Panc1 (cell line): ENCODE data around the gene TSNAXIP1. TPM values are rescaled to one million over a fixed set of nuclear protein-coding genes. Genes with fewer than 3 reads are reported as not detected.

Source experiments
- ATAC-seq: fragments of 200-7000 bp; cut with Tn5 transposase; 2 replicates; pipeline ENCODE4 v1.9.1; 2020; ENCODE audit warnings: mild to moderate bottlenecking, moderate library complexity
- BruUV-seq: library from RNA; stranded (reverse); fragments of 400-500 nt; replicated peaks from 2 replicates; lab custom pipeline; 2021; lab: Mats Ljungman, UMichigan
- CTCF ChIA-PET: fragments of 300-600 bp; sonication (Branson Sonifier 250); formaldehyde crosslinking; loops from one replicate; lab custom pipeline; 2022; ENCODE audit warnings: antibody characterized with exemption; lab: Charles Lee
- POLR2A ChIA-PET: fragments of 300-600 bp; sonication (Branson Sonifier 250); formaldehyde crosslinking; loops from one replicate; lab custom pipeline; 2022; ENCODE audit warnings: antibody characterized with exemption; lab: Charles Lee
- DNase-seq: peaks from one replicate; pipeline ENCODE4 v3.0.0-alpha.2; 2010; ENCODE audit warnings: low read depth, low spot score
- H3K27ac ChIP-seq: 2 replicates; pipeline ENCODE4 v1.5.1; 2011; ENCODE audit warnings: mild to moderate bottlenecking, low read length, inconsistent platforms
- H3K27me3 ChIP-seq: fragments of 200-500 bp; sonication (Bioruptor generic); 2 replicates; pipeline ENCODE4 v1.6.0; 2014; ENCODE audit warnings: low read length, inconsistent platforms; ENCODE audit not compliant: control insufficient read depth, insufficient read depth
- H3K36me3 ChIP-seq: fragments of 200-500 bp; sonication (Bioruptor generic); 2 replicates; pipeline ENCODE4 v1.5.1; 2014; ENCODE audit warnings: inconsistent platforms, mild to moderate bottlenecking, low read length, moderate library complexity; ENCODE audit not compliant: control insufficient read depth, insufficient read depth
- H3K4me1 ChIP-seq: 2 replicates; pipeline ENCODE4 v1.5.1; 2011; ENCODE audit warnings: inconsistent platforms, mild to moderate bottlenecking, low read length, moderate library complexity; ENCODE audit not compliant: control insufficient read depth, insufficient read depth
- H3K4me3 ChIP-seq, 2 experiments: 2 replicates each; pipeline ENCODE4 v1.5.1; 2011 to 2012; ENCODE audit warnings: low read depth in 2 of 2, low read length in 2 of 2, mild to moderate bottlenecking in 2 of 2, inconsistent platforms in 1 of 2, moderate library complexity in 1 of 2
- H3K9me3 ChIP-seq: fragments of 200-500 bp; sonication (Bioruptor generic); 2 replicates; pipeline ENCODE4 v1.5.1; 2014; ENCODE audit warnings: low read depth, mild to moderate bottlenecking, inconsistent platforms, low read length, moderate library complexity; ENCODE audit not compliant: control insufficient read depth, insufficient read depth
- CTCF ChIP-seq: fragments of 450-650 bp; IDR thresholded peaks from 2 replicates; pipeline ENCODE4 v1.5.1; 2017; ENCODE audit warnings: mild to moderate bottlenecking
- POLR2AphosphoS5 ChIP-seq: IDR thresholded peaks from 2 replicates; pipeline ENCODE4 v1.6.1; 2012; ENCODE audit warnings: mild to moderate bottlenecking, low read depth, low read length, moderate library complexity
- REST ChIP-seq, 2 experiments: IDR thresholded peaks; 2 replicates each; pipeline ENCODE4 v1.6.1; 2011 to 2012; ENCODE audit warnings: low read depth in 2 of 2, control low read depth in 1 of 2, low read length in 1 of 2, mild to moderate bottlenecking in 1 of 2, moderate library complexity in 1 of 2; ENCODE audit not compliant: insufficient read depth in 1 of 2
- SIN3A ChIP-seq: IDR thresholded peaks from 2 replicates; pipeline ENCODE4 v1.6.1; 2012; ENCODE audit warnings: low read depth, mild to moderate bottlenecking, low read length, moderate library complexity, borderline replicate concordance; ENCODE audit not compliant: insufficient read depth
- TCF7L2 ChIP-seq: IDR thresholded peaks from 2 replicates; pipeline ENCODE4 v1.6.1; 2011; ENCODE audit warnings: mild to moderate bottlenecking, low read depth, low read length, inconsistent platforms
- in situ Hi-C: cut with HindIII; loops from 2 replicates; pipeline ENCODE4 v1.10.0; 2016; ENCODE audit warnings: low sequenced_read_pairs, low pct_unique_long_range_greater_than_20kb
- intact Hi-C: fragments of 100-400 bp; cut with micrococcal nuclease; formaldehyde crosslinking; loops from one replicate; pipeline ENCODE4 v1.10.0; 2022; ENCODE audit not compliant: unreplicated experiment
- total RNA-seq: library from RNA; stranded (reverse); gene quantifications from one replicate; pipeline ENCODE4 v1.2.1, GENCODE V29; 2021; ENCODE audit not compliant: unreplicated experiment

TSNAXIP1 gene
- total RNA-seq, 1 experiment from 2014 or later = 1.6 TPM

GRCh38 chr16:67773099-67773498, 33.6 kb upstream of the TSNAXIP1 start:
- intact Hi-C loops = no loop called here
- ChIA-PET POLR2A (no interaction called here), CTCF (no interaction called here)
- Histone ChIP-seq H3K27me3 (no peaks in the 10 kb centered on the region), H3K36me3 (no peaks in the 10 kb centered on the region), H3K4me1 (no peaks in the 10 kb centered on the region), H3K9me3 (no peaks in the 10 kb centered on the region), H3K27ac (no peak overlapping the region), H3K4me3 (no peak overlapping the region)
- TF ChIP-seq SIN3A = no peak
- TF ChIP-seq REST (IDR thresholded peaks at IDR 0.05; ENCODE audit: insufficient read depth in 1 of 2, low read depth in 2 of 2, low read length in 1 of 2) = no peak
- no peak for TF ChIP-seq TCF7L2
- TF ChIP-seq POLR2AphosphoS5 = no peak
- TF ChIP-seq CTCF = no peak
- no peak for ATAC-seq
- in situ Hi-C loops = no loop called here
- BruUV-seq = no TSS peak
- no peak for DNase-seq

- Histone ChIP-seq H3K27ac (no peak overlapping the region), H3K4me3 (no peak overlapping the region), H3K4me1 (no peaks in the 10 kb centered on the region), H3K36me3 (no peaks in the 10 kb centered on the region), H3K9me3 (no peaks in the 10 kb centered on the region), H3K27me3 (no peaks in the 10 kb centered on the region)
- POLR2A ChIA-PET = no interaction called here
- intact Hi-C loops = no loop called here
- TF ChIP-seq TCF7L2 = no peak
- TF ChIP-seq CTCF = no peak
- no peak for TF ChIP-seq SIN3A
- TF ChIP-seq POLR2AphosphoS5 = no peak
- no peak for TF ChIP-seq REST (IDR thresholded peaks at IDR 0.05; ENCODE audit: insufficient read depth in 1 of 2, low read depth in 2 of 2, low read length in 1 of 2)
- ATAC-seq (no peak), DNase-seq (no peak)
- CTCF ChIA-PET = no interaction called here
- no TSS peak for BruUV-seq
- in situ Hi-C loops = no loop called here
These were observed 32.9 kb upstream of the TSNAXIP1 start for GRCh38 chr16:67773569-67774456.
